SK-N-SH (cell line): Measurements from ENCODE around the gene GRIN2A.

ENCODE experiments used
- CTCF ChIP-seq: fragments of 200-600 bp; sonication (generic); IDR thresholded peaks from 2 replicates; pipeline ENCODE4 v1.6.1; 2017; ENCODE audit warnings: antibody characterized with exemption, mild to moderate bottlenecking, moderate library complexity
- EZH2phosphoT487 ChIP-seq: fragments of 200-600 bp; sonication (generic); IDR thresholded peaks from 2 replicates; pipeline ENCODE4 v1.6.1; 2017; ENCODE audit warnings: low read depth, mixed run types, mild to moderate bottlenecking, antibody characterized with exemption, moderate library complexity, borderline replicate concordance
- FOXJ3 ChIP-seq: sonication (generic); formaldehyde crosslinking; IDR thresholded peaks from 2 replicates; pipeline ENCODE4 v1.5.1; 2020; ENCODE audit warnings: mild to moderate bottlenecking, missing genetic modification reagents
- MXI1 ChIP-seq: IDR thresholded peaks from 2 replicates; pipeline ENCODE4 v1.6.1; 2012; ENCODE audit warnings: mild to moderate bottlenecking, low read depth, low read length, improper control_type of control experiment
- POLR2AphosphoS5 ChIP-seq: IDR thresholded peaks from 2 replicates; pipeline ENCODE4 v1.6.1; 2012; ENCODE audit warnings: low read depth, low read length
- RAD21 ChIP-seq: IDR thresholded peaks from 2 replicates; pipeline ENCODE4 v1.6.1; 2012; ENCODE audit warnings: mild to moderate bottlenecking, low read length

DNA sequence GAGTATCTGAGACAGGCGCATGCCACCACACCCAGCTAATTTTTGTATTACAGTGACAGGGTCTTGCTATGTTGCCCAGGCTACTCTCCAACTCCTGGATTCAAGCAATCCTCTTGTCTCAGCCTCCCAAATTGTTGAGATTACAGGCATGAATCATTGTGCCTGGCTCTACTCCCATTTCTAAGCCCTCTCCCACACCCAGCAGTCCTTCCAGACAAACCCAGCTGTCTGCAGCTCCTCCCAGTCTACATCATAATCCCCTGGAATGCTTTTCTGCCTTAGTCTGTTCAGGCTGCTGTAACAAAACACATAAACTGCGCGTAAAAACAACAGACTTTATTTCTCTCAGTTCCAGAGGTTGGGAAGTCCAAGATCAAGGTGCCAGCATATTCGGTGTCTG lies 144.5 kb downstream of the GRIN2A start:
- TF ChIP-seq RAD21: no peak
- no peak for TF ChIP-seq MXI1
- no peak for TF ChIP-seq CTCF
- no peak for TF ChIP-seq POLR2AphosphoS5
- TF ChIP-seq EZH2phosphoT487: no peak
- TF ChIP-seq FOXJ3 (CRISPR knock-in tag): no peak
